Measurements from ENCODE around the gene HECW1.

HECW1 gene

DNA sequence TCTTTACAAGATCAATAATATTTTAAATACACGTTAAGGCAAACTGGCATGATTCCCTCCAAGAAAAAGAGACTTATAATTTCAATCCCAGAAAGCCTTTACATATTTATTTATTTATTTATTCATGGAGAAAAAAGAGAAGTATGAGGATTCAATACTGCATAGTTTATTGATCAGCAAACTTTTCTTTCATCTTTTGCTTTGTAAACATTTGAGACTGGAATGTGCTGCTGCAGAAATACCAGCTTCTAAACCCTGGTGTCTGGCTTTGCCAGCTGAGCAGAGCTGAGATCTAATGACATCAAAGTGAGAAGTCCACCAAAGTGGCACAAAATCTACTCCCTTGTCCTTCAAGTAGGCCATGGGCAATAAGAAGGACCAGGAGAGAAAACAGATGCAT is 376.8 kb downstream of the HECW1 start:
- no peak for DNase-seq (ENCODE audit: low read depth in 1 of 2, low spot score in 1 of 2)

DNA sequence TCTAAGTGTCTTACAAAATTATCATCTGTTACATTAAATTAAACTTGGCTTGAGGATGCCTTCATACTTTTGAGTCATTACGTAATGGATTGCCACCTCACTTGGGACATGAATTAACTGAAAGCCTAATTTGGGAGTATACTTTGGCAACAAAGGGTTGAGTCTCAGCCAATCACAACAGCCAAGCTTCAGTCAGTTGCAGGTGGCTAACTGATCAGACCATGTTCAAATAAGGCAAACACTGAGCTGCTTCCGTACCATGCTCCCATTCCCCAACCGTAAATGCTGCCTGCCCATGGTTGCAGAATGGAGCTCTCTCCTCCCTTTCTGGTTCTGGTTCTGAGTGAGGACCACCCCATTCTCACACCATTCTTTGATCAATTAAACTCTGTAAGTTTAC is 377.6 kb downstream of the HECW1 start:
- no peak for DNase-seq (ENCODE audit: low read depth in 1 of 2, low spot score in 1 of 2)

- no peak for DNase-seq (ENCODE audit: low read depth in 1 of 2, low spot score in 1 of 2)
These were observed 378.7 kb downstream of the HECW1 start for GRCh38 chr7:43491123-43491522.

GRCh38 chr7:43491984-43492383 is 379.5 kb downstream of the HECW1 start:
- no peak for DNase-seq (ENCODE audit: low read depth in 1 of 2, low spot score in 1 of 2)

DNA sequence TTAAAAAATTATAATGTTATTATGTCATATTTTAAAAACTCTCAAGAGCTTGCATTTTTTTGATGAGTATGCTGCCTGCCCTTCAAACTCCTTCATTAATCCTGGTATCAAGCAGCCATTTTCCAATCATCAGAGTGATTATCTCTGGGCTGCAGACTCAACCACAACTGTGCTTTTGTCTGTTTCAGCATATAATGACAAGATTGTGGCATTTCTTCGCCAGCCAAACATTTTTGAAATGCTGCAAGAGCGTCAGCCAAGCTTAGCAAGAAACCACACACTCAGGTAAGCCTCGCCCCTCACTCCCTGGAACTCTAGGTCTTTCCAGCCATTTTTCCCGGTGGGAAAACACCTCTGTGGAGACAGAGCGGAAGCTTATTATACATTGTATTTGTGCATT is 380.4 kb downstream of the HECW1 start:
- no peak for DNase-seq (ENCODE audit: low read depth in 1 of 2, low spot score in 1 of 2)

DNA sequence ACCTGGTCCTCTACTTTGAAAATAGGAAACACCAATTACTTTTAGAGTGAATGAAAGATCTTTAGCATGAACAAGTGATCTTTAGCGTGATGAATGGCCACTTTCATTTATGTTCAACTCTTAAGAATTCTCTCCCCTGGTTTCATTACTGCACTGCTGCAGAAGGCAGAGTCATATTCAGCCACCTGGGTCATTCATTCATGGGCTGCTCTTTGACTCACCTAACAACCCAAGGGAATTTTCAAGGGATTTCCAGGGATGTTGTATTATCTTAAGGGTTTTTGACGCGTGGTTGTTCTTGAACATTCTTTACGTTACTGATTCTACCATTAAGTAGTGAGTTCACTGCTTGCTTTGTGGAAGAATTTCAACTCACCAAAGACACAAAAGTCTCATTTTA is 383.1 kb downstream of the HECW1 start:
- no peak for DNase-seq (ENCODE audit: low read depth in 1 of 2, low spot score in 1 of 2)

- no peak for DNase-seq (ENCODE audit: low read depth in 1 of 2, low spot score in 1 of 2)
These were observed 384.1 kb downstream of the HECW1 start for GRCh38 chr7:43496596-43496995.

GRCh38 chr7:43501870-43502269 is 389.4 kb downstream of the HECW1 start:
- no peak for DNase-seq (ENCODE audit: low read depth in 1 of 2, low spot score in 1 of 2)

GRCh38 chr7:43502941-43503340 is 390.5 kb downstream of the HECW1 start:
- no peak for DNase-seq (ENCODE audit: low read depth in 1 of 2, low spot score in 1 of 2)

GRCh38 chr7:43505412-43505811 is 393.0 kb downstream of the HECW1 start:
- DNase-seq (ENCODE audit: low read depth in 1 of 2, low spot score in 1 of 2): no peak

- DNase-seq (ENCODE audit: low read depth in 1 of 2, low spot score in 1 of 2): no peak
These were observed 394.0 kb downstream of the HECW1 start for GRCh38 chr7:43506460-43506859.

- no peak for DNase-seq (ENCODE audit: low read depth in 1 of 2, low spot score in 1 of 2)
These were observed 396.0 kb downstream of the HECW1 start for GRCh38 chr7:43508461-43508860.

- DNase-seq (ENCODE audit: low read depth in 1 of 2, low spot score in 1 of 2): no peak
These were observed 397.5 kb downstream of the HECW1 start for GRCh38 chr7:43509906-43510305.

GRCh38 chr7:43511029-43511428 is 398.6 kb downstream of the HECW1 start:
- no peak for DNase-seq (ENCODE audit: low read depth in 1 of 2, low spot score in 1 of 2)

GRCh38 chr7:43511769-43512515 is 399.5 kb downstream of the HECW1 start:
- DNase-seq (ENCODE audit: low read depth in 1 of 2, low spot score in 1 of 2): no peak

GRCh38 chr7:43513251-43513650 is 400.8 kb downstream of the HECW1 start:
- DNase-seq (ENCODE audit: low read depth in 1 of 2, low spot score in 1 of 2): no peak

- no peak for DNase-seq (ENCODE audit: low read depth in 1 of 2, low spot score in 1 of 2)
These were observed 404.3 kb downstream of the HECW1 start for GRCh38 chr7:43516581-43517342.

- DNase-seq (ENCODE audit: low read depth in 1 of 2, low spot score in 1 of 2): no peak
These were observed 405.0 kb downstream of the HECW1 start for GRCh38 chr7:43517464-43517863.

DNA sequence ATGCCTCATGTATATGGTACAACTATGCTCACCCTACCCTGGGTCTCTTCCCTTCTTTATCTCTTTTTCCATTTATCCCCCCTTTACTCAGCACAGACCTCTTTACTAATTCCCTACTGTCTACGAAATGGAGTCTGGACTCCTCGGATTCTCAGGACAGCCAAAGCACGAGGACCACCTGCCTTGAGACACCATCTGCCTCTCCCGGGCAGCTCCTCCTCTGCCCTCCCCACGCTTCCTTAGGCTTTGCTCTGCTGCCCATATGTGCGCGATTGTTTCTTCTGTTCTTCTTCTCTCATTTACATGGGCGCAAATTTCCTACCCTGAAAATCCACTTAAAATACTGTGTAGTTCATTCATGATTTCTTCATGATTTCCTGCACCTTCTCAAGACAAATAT is 407.8 kb downstream of the HECW1 start:
- DNase-seq (ENCODE audit: low read depth in 1 of 2, low spot score in 1 of 2): no peak

- no peak for DNase-seq (ENCODE audit: low read depth in 1 of 2, low spot score in 1 of 2)
These were observed 410.1 kb downstream of the HECW1 start for GRCh38 chr7:43522406-43523156.

- no peak for DNase-seq (ENCODE audit: low read depth in 1 of 2, low spot score in 1 of 2)
These were observed 416.3 kb downstream of the HECW1 start for GRCh38 chr7:43528576-43529354.

All from stimulated activated CD4-positive, alpha-beta T cell treated with anti-CD3 and anti-CD28 coated beads, Interleukin-15, amount 100 ng/mL, for 1 hour (primary cell).